Prostate gland (tissue), 2 donors: ENCODE measurements around the gene DMRT1.
"Not testable (repeated sequence)": the region's sequence is repeated elsewhere in the genome, so short reads cannot be mapped to it uniquely, and the experiment has no call there.

ENCODE experiments used
- POLR2A ChIP-seq: fragments of 450-650 bp; IDR thresholded peaks from one replicate; pipeline ENCODE4 v1.6.1; 2016; ENCODE audit warnings: antibody characterized with exemption, mild to moderate bottlenecking
- TF ChIP-seq, protein P1 (sequence below), 4 experiments: fragments of 200-600 bp in 2 of 4; fragments of 450-650 bp in 2 of 4; sonication (generic) in 2 of 4; IDR thresholded peaks; 1 replicate in 3 of 4; 2 replicates in 1 of 4; pipeline ENCODE4 v1.5.1; 2016 to 2019; ENCODE audit warnings: antibody characterized with exemption in 4 of 4, mild to moderate bottlenecking in 2 of 4, moderate library complexity in 2 of 4

DNA sequence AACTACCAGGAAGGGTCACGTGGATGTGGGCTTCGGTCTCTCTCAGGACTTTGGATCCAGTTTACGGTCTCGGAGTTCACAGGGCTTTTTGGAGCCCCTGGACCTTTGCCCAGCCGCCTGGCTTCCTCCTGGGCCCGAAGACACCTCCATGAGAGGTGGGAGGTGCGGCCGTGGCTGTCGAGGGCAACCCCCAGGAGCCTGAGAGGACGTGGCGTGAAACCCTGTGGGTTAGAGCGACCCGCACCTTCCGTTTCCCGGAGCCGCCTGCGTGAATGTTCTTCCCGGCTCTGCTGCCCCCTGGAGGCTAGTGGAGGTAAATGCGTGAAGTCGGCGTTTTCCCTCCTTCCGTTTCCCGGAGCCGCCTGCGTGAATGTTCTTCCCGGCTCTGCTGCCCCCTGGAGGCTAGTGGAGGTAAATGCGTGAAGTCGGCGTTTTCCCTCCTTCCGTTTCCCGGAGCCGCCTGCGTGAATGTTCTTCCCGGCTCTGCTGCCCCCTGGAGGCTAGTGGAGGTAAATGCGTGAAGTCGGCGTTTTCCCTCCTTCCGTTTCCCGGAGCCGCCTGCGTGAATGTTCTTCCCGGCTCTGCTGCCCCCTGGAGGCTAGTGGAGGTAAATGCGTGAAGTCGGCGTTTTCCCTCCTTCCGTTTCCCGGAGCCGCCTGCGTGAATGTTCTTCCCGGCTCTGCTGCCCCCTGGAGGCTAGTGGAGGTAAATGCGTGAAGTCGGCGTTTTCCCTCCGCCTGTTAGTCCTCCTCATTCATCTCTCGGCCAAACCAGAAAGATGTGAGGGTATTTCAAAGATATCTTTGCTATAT, 157.0 kb downstream of the DMRT1 start:
- TF ChIP-seq, protein P1, sequence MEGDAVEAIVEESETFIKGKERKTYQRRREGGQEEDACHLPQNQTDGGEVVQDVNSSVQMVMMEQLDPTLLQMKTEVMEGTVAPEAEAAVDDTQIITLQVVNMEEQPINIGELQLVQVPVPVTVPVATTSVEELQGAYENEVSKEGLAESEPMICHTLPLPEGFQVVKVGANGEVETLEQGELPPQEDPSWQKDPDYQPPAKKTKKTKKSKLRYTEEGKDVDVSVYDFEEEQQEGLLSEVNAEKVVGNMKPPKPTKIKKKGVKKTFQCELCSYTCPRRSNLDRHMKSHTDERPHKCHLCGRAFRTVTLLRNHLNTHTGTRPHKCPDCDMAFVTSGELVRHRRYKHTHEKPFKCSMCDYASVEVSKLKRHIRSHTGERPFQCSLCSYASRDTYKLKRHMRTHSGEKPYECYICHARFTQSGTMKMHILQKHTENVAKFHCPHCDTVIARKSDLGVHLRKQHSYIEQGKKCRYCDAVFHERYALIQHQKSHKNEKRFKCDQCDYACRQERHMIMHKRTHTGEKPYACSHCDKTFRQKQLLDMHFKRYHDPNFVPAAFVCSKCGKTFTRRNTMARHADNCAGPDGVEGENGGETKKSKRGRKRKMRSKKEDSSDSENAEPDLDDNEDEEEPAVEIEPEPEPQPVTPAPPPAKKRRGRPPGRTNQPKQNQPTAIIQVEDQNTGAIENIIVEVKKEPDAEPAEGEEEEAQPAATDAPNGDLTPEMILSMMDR (IDR thresholded peaks at IDR 0.05): peak in 1 of 4 experiments; percentile 41
- not testable (repeated sequence) for TF ChIP-seq POLR2A
